Prostate gland (tissue), 2 donors: ENCODE results near the gene ARHGEF2. TPM values are rescaled to one million over a fixed set of nuclear protein-coding genes. Genes with fewer than 3 reads are reported as not detected.

Experiments
- DNase-seq: peaks from one replicate; pipeline ENCODE4 v3.0.0-alpha.2; 2019; ENCODE audit warnings: low spot score
- H3K27ac ChIP-seq, 2 donors: fragments of 200-600 bp; sonication (generic); 2 replicates each; pipeline ENCODE4 v1.5.1; 2017 to 2019
- H3K27me3 ChIP-seq: fragments of 200-600 bp; sonication (generic); replicated peaks from 2 replicates; pipeline ENCODE4 v1.5.1; 2019; ENCODE audit not compliant: insufficient read depth
- H3K36me3 ChIP-seq, 2 donors: fragments of 200-600 bp; sonication (generic); 1 replicate in 1 of 2; 2 replicates in 1 of 2; pipeline versions ENCODE4 v1.5.1 to v1.8.1; 2017 to 2019
- H3K4me1 ChIP-seq: fragments of 200-600 bp; sonication (generic); replicated peaks from 2 replicates; pipeline ENCODE4 v1.5.1; 2019
- H3K4me3 ChIP-seq, 2 donors: fragments of 200-600 bp; sonication (generic); 2 replicates each; pipeline ENCODE4 v1.5.1; 2017 to 2019
- H3K9me3 ChIP-seq: fragments of 200-600 bp; sonication (generic); 2 replicates; pipeline ENCODE4 v1.5.1; 2017
- CTCF ChIP-seq, 4 experiments: fragments of 200-600 bp in 2 of 4; fragments of 450-650 bp in 2 of 4; sonication (generic) in 2 of 4; IDR thresholded peaks; 1 replicate in 3 of 4; 2 replicates in 1 of 4; pipeline ENCODE4 v1.5.1; 2016 to 2019; ENCODE audit warnings: antibody characterized with exemption in 4 of 4, mild to moderate bottlenecking in 2 of 4, moderate library complexity in 2 of 4
- POLR2A ChIP-seq: fragments of 450-650 bp; IDR thresholded peaks from one replicate; pipeline ENCODE4 v1.6.1; 2016; ENCODE audit warnings: antibody characterized with exemption, mild to moderate bottlenecking
- POLR2AphosphoS5 ChIP-seq: sonication (generic); formaldehyde crosslinking; IDR thresholded peaks from one replicate; pipeline ENCODE4 v1.6.1; 2017; ENCODE audit warnings: antibody characterized with exemption
- WGBS: methylation state at CpG from one replicate; pipeline ENCODE4 v1.1.5; 2018; 5-methylcytosine and 5-hydroxymethylcytosine counted together
- intact Hi-C: fragments of 100-400 bp; cut with DNase I; formaldehyde crosslinking; loops from one replicate; pipeline ENCODE4 v1.14.2; 2022
- total RNA-seq, 2 donors: library from RNA; depleted of rRNA; stranded (reverse); fragments of >200 nt; gene quantifications; one replicate each; pipeline ENCODE4 v1.1.0, GENCODE V29; 2016

Gene ARHGEF2
- total RNA-seq, 2 donors from 2014 or later: 35.8 to 66.2 TPM

- DNase-seq: no peak
- TF ChIP-seq POLR2AphosphoS5 (no peak), POLR2A (no peak), CTCF (IDR thresholded peaks at IDR 0.05) (no peak)
- WGBS: 43% methylated on average over 4 of the region's 4 CpGs
- H3K36me3 ChIP-seq: no peaks in the 10 kb centered on the region
- no peaks in the 10 kb centered on the region for H3K9me3 ChIP-seq
- no peak overlapping the region for H3K27ac ChIP-seq
- H3K27me3 ChIP-seq: no peaks in the 10 kb centered on the region
- H3K4me1 ChIP-seq: no peaks in the 10 kb centered on the region
- H3K4me3 ChIP-seq: no peak overlapping the region
- intact Hi-C loops: no loop called here
Observed at GRCh38 chr1:155983191-155984024, 5.1 kb upstream of the ARHGEF2 start.

GRCh38 chr1:155982106-155982505 lies 3.8 kb upstream of the ARHGEF2 start:
- H3K4me3 ChIP-seq: no peak overlapping the region
- WGBS: 74% methylated on average over 7 of the region's 7 CpGs
- DNase-seq: no peak
- H3K27ac ChIP-seq: no peak overlapping the region
- no peak for TF ChIP-seq POLR2A
- TF ChIP-seq POLR2AphosphoS5: no peak
- TF ChIP-seq CTCF (IDR thresholded peaks at IDR 0.05): no peak
- intact Hi-C loops: no loop called here
- H3K27me3 ChIP-seq: no peaks in the 10 kb centered on the region
- H3K4me1 ChIP-seq: no peaks in the 10 kb centered on the region
- H3K9me3 ChIP-seq: no peaks in the 10 kb centered on the region
- no peaks in the 10 kb centered on the region for H3K36me3 ChIP-seq

GRCh38 chr1:155981266-155982088 lies 3.1 kb upstream of the ARHGEF2 start:
- Histone ChIP-seq H3K27me3 (no peaks in the 10 kb centered on the region), H3K9me3 (no peaks in the 10 kb centered on the region), H3K4me3 (no peak overlapping the region), H3K27ac (peak overlapping the region in 1 of 2 donors; percentile 27), H3K36me3 (no peaks in the 10 kb centered on the region), H3K4me1 (no peaks in the 10 kb centered on the region)
- WGBS: 86% methylated on average over 6 of the region's 6 CpGs
- TF ChIP-seq POLR2A (no peak), POLR2AphosphoS5 (no peak), CTCF (IDR thresholded peaks at IDR 0.05) (no peak)
- DNase-seq: no peak
- intact Hi-C loops: no loop called here

- Histone ChIP-seq H3K36me3 (no peaks in the 10 kb centered on the region), H3K9me3 (no peaks in the 10 kb centered on the region), H3K27ac (peak overlapping the region; percentile 84 to 93), H3K4me1 (peaks cover 6% of the 10 kb centered on the region), H3K4me3 (peak overlapping the region in 1 of 2 donors; percentile 93), H3K27me3 (no peaks in the 10 kb centered on the region)
- DNase-seq: no peak
- no peak for TF ChIP-seq POLR2AphosphoS5
- TF ChIP-seq CTCF (IDR thresholded peaks at IDR 0.05): no peak
- TF ChIP-seq POLR2A: no peak
- WGBS: 12% methylated on average over 3 of the region's 4 CpGs
- intact Hi-C loops: no loop called here
Observed at GRCh38 chr1:155979597-155980343, 1.4 kb upstream of the ARHGEF2 start.
